ENCODE measurements around the gene C10orf71. TPM values are rescaled to one million over a fixed set of nuclear protein-coding genes. Genes with fewer than 3 reads are reported as not detected.

C10orf71 gene
- total RNA-seq, 1 experiment from 2014 or later = not detected

DNA sequence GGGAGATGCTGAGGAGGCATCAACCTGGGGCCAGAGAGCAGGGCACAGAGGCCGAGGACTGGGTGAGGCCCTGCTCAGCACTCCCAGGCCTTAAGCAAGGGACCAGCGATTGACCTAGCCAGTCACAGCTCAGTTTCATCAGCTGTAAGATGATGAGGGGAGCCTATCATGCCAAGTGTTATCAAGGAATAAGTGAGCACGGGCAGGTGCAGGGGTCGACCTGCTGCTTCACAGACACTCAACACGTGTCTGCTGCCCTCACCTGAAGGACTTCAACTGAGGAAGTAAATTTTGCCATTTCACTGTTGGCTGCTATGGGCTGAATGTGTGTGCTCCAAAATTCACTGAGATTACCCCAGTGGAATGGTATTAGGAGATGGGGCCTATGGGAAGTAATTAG, 9.9 kb downstream of the C10orf71 start:
- no peaks in the 10 kb centered on the region for H3K4me1 ChIP-seq (ENCODE audit: insufficient read depth, low read length, poor library complexity, severe bottlenecking)
- POLR2A ChIA-PET (ENCODE audit: low non-redundant PET) = no interaction called here

GRCh38 chr10:49309691-49310411, 10.9 kb downstream of the C10orf71 start:
- POLR2A ChIA-PET (ENCODE audit: low non-redundant PET) = no interaction called here
- TF ChIP-seq EZH2 (IDR thresholded peaks at IDR 0.05; ENCODE audit: borderline replicate concordance, low read depth, low read length, poor library complexity, severe bottlenecking) = no peak
- TF ChIP-seq, protein P1, sequence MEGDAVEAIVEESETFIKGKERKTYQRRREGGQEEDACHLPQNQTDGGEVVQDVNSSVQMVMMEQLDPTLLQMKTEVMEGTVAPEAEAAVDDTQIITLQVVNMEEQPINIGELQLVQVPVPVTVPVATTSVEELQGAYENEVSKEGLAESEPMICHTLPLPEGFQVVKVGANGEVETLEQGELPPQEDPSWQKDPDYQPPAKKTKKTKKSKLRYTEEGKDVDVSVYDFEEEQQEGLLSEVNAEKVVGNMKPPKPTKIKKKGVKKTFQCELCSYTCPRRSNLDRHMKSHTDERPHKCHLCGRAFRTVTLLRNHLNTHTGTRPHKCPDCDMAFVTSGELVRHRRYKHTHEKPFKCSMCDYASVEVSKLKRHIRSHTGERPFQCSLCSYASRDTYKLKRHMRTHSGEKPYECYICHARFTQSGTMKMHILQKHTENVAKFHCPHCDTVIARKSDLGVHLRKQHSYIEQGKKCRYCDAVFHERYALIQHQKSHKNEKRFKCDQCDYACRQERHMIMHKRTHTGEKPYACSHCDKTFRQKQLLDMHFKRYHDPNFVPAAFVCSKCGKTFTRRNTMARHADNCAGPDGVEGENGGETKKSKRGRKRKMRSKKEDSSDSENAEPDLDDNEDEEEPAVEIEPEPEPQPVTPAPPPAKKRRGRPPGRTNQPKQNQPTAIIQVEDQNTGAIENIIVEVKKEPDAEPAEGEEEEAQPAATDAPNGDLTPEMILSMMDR (conservative IDR thresholded peaks at IDR 0.05; ENCODE audit: low read depth, low read length) = no peak
- intact Hi-C loops (cut with micrococcal nuclease; ENCODE audit: unreplicated experiment) = no loop called here
- no peak for DNase-seq (ENCODE audit: low spot score)
- no peak overlapping the region for H3K27ac ChIP-seq (ENCODE audit: low read depth, low read length, poor library complexity, severe bottlenecking)
- BruUV-seq (replicated peaks) = no TSS peak
- peaks cover 17% of the 10 kb centered on the region for H3K27me3 ChIP-seq (replicated peaks; ENCODE audit: insufficient read depth, low read depth, low read length, poor library complexity)
- CTCF ChIA-PET = no interaction called here
- H3K4me3 ChIP-seq (ENCODE audit: low read depth, low read length, poor library complexity, severe bottlenecking) = no peak overlapping the region
- no peaks in the 10 kb centered on the region for H3K9me3 ChIP-seq (ENCODE audit: low read depth, low read length, poor library complexity, severe bottlenecking)
- H3K4me1 ChIP-seq (ENCODE audit: insufficient read depth, low read length, poor library complexity, severe bottlenecking) = no peaks in the 10 kb centered on the region
- no peaks in the 10 kb centered on the region for H3K36me3 ChIP-seq (ENCODE audit: insufficient read depth, low read length, poor library complexity, severe bottlenecking)

More for the DNA sequence above, 9.9 kb downstream of the C10orf71 start:
- CTCF ChIA-PET = no interaction called here
- Histone ChIP-seq H3K27me3 (replicated peaks; ENCODE audit: insufficient read depth, low read depth, low read length, poor library complexity) (peaks cover 17% of the 10 kb centered on the region), H3K27ac (ENCODE audit: low read depth, low read length, poor library complexity, severe bottlenecking) (no peak overlapping the region), H3K9me3 (ENCODE audit: low read depth, low read length, poor library complexity, severe bottlenecking) (no peaks in the 10 kb centered on the region), H3K4me3 (ENCODE audit: low read depth, low read length, poor library complexity, severe bottlenecking) (no peak overlapping the region), H3K36me3 (ENCODE audit: insufficient read depth, low read length, poor library complexity, severe bottlenecking) (no peaks in the 10 kb centered on the region)
- no TSS peak for BruUV-seq (replicated peaks)
- DNase-seq (ENCODE audit: low spot score) = no peak
- intact Hi-C loops (cut with micrococcal nuclease; ENCODE audit: unreplicated experiment) = no loop called here
- no peak for TF ChIP-seq EZH2 (IDR thresholded peaks at IDR 0.05; ENCODE audit: borderline replicate concordance, low read depth, low read length, poor library complexity, severe bottlenecking)
- TF ChIP-seq, protein P1 (conservative IDR thresholded peaks at IDR 0.05; ENCODE audit: low read depth, low read length) = no peak

DNA sequence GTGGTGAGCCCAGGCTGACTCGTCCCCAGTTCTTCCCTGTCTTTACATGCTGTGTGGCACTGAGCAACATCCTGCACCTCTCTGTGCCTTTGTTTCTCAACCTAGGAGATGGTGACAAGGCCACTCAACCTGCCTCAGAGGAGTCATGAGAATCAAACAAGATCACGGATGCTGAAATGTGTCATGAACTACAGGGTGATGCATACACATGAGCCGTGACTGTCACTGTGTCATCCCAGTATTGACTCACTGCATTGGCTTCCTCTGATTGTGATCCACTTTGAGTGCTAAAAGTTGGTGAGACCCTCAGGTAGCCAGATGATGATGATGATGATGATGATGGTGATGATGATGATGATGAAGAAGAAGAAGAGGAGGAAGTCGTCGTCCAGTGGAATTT, 11.5 kb downstream of the C10orf71 start:
- CTCF ChIA-PET = no interaction called here

More for the DNA sequence above, 11.5 kb downstream of the C10orf71 start:
- no peak overlapping the region for H3K4me3 ChIP-seq (ENCODE audit: low read depth, low read length, poor library complexity, severe bottlenecking)
- intact Hi-C loops (cut with micrococcal nuclease; ENCODE audit: unreplicated experiment) = no loop called here
- no peaks in the 10 kb centered on the region for H3K9me3 ChIP-seq (ENCODE audit: low read depth, low read length, poor library complexity, severe bottlenecking)
- no peak for DNase-seq (ENCODE audit: low spot score)
- no peak overlapping the region for H3K27ac ChIP-seq (ENCODE audit: low read depth, low read length, poor library complexity, severe bottlenecking)
- no peaks in the 10 kb centered on the region for H3K4me1 ChIP-seq (ENCODE audit: insufficient read depth, low read length, poor library complexity, severe bottlenecking)
- POLR2A ChIA-PET (ENCODE audit: low non-redundant PET) = no interaction called here
- H3K27me3 ChIP-seq (replicated peaks; ENCODE audit: insufficient read depth, low read depth, low read length, poor library complexity) = peaks cover 17% of the 10 kb centered on the region
- TF ChIP-seq, protein P1 (conservative IDR thresholded peaks at IDR 0.05; ENCODE audit: low read depth, low read length) = no peak
- TF ChIP-seq EZH2 (IDR thresholded peaks at IDR 0.05; ENCODE audit: borderline replicate concordance, low read depth, low read length, poor library complexity, severe bottlenecking) = no peak
- no peaks in the 10 kb centered on the region for H3K36me3 ChIP-seq (ENCODE audit: insufficient read depth, low read length, poor library complexity, severe bottlenecking)
- no TSS peak for BruUV-seq (replicated peaks)
